M059J (cell line): Measurements from ENCODE around the gene TSPAN17. TPM values are rescaled to one million over a fixed set of nuclear protein-coding genes. Genes with fewer than 3 reads are reported as not detected.

Experiments
- DNase-seq: peaks from one replicate; pipeline ENCODE4 v3.0.0-alpha.2; 2012; ENCODE audit warnings: low read depth
- total RNA-seq: library from RNA; depleted of rRNA; stranded (reverse); fragments of >200 nt; shearing (Covaris generic); gene quantifications from 2 replicates; pipeline ENCODE4 v1.2.3, GENCODE V29; 2014; rRNA removed

Gene TSPAN17
- total RNA-seq, 1 experiment from 2014 or later: 27.8 TPM

DNA sequence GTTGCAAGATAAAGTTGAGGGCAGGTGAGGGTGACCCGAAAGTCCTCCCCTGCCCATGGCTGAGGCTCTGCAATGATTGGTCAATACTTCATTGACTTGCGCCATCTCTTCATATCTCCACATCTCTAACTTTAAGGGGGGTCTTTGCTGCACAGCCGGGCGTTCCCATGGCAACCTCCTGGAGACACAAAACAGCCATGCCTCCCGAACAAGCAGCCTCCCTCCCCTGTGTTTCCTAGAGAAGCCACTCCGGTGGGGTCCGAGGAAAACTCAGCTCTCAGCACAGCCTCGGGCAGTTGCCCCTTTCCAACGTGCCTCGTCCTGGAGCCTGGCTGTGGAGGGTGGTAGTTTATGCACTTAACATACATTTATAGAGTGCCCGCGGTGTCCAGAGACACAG is 57.5 kb downstream of the TSPAN17 start:
- DNase-seq: no peak

Other genes starting within 250 kb of the TSPAN17 start
- 76.4 and 97.8 TPM in 2 replicates for gene CLTB, start 230.9 kb upstream of the TSPAN17 start, total RNA-seq
- 46.1 and 55.5 TPM in 2 replicates for gene FAF2, start 199.1 kb upstream of the TSPAN17 start, total RNA-seq
- gene RNF44, start 110.1 kb upstream of the TSPAN17 start, total RNA-seq: 1.6 and 3.5 TPM in 2 replicates
- not detected in 2 replicates for gene CDHR2, start 98.1 kb upstream of the TSPAN17 start, total RNA-seq
- gene GPRIN1, start 37.3 kb upstream of the TSPAN17 start, total RNA-seq: 8.4 and 12.4 TPM in 2 replicates
- not detected in 2 replicates for gene SNCB, start 16.9 kb upstream of the TSPAN17 start, total RNA-seq
- not detected in 2 replicates for gene EIF4E1B, start 16.8 kb upstream of the TSPAN17 start, total RNA-seq
- 0.05 and 0.12 TPM in 2 replicates for gene UNC5A, start 163.1 kb downstream of the TSPAN17 start, total RNA-seq